Measurements from ENCODE around the gene PCYT1A.

GRCh38 chr3:196272826-196273225, 14.7 kb downstream of the PCYT1A start:
- TF ChIP-seq, protein P1, sequence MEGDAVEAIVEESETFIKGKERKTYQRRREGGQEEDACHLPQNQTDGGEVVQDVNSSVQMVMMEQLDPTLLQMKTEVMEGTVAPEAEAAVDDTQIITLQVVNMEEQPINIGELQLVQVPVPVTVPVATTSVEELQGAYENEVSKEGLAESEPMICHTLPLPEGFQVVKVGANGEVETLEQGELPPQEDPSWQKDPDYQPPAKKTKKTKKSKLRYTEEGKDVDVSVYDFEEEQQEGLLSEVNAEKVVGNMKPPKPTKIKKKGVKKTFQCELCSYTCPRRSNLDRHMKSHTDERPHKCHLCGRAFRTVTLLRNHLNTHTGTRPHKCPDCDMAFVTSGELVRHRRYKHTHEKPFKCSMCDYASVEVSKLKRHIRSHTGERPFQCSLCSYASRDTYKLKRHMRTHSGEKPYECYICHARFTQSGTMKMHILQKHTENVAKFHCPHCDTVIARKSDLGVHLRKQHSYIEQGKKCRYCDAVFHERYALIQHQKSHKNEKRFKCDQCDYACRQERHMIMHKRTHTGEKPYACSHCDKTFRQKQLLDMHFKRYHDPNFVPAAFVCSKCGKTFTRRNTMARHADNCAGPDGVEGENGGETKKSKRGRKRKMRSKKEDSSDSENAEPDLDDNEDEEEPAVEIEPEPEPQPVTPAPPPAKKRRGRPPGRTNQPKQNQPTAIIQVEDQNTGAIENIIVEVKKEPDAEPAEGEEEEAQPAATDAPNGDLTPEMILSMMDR (conservative IDR thresholded peaks at IDR 0.05): no peak
- no peak for TF ChIP-seq EZH2 (IDR thresholded peaks at IDR 0.05; ENCODE audit: low read depth)
